AG09309 (cell line): ENCODE results near the gene ZNF367.

Experiments
- DNase-seq: peaks from one replicate; pipeline ENCODE4 v3.0.0-alpha.2; 2010; ENCODE audit warnings: low read depth
- H3K4me3 ChIP-seq: 2 replicates; pipeline ENCODE4 v1.5.1; 2011; ENCODE audit warnings: mild to moderate bottlenecking, low read depth, low read length, moderate library complexity; ENCODE audit not compliant: control insufficient read depth
- CTCF ChIP-seq: IDR thresholded peaks from 2 replicates; pipeline ENCODE4 v1.5.1; 2011; ENCODE audit warnings: mild to moderate bottlenecking, low read depth, low read length, inconsistent platforms; ENCODE audit not compliant: insufficient read depth, control insufficient read depth; ENCODE audit errors: missing control alignments

Gene ZNF367

GRCh38 chr9:96440671-96441199 lies 22.6 kb upstream of the ZNF367 start:
- no peak overlapping the region for H3K4me3 ChIP-seq
- DNase-seq: no peak
- no peak for TF ChIP-seq CTCF

DNA sequence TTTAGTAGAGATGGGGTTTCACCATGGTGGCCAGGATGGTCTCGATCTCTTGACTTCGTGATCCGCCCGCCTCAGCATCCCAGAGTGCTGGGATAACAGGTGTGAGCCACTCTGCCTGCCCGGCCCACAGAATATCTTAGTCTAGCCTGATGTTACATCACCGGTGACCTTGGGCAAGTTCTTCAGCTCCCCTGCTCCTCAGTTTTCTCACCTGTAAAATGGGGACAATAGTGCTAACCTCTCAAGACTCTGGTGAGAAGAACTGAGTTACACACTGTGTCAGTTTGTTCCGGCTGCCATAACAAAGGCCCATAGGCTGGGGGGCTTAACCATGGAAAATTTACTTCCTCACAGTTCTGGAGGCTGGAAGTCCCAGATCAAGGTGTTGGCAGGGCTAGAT lies 19.3 kb upstream of the ZNF367 start:
- no peak overlapping the region for H3K4me3 ChIP-seq
- no peak for TF ChIP-seq CTCF
- DNase-seq: no peak

DNA sequence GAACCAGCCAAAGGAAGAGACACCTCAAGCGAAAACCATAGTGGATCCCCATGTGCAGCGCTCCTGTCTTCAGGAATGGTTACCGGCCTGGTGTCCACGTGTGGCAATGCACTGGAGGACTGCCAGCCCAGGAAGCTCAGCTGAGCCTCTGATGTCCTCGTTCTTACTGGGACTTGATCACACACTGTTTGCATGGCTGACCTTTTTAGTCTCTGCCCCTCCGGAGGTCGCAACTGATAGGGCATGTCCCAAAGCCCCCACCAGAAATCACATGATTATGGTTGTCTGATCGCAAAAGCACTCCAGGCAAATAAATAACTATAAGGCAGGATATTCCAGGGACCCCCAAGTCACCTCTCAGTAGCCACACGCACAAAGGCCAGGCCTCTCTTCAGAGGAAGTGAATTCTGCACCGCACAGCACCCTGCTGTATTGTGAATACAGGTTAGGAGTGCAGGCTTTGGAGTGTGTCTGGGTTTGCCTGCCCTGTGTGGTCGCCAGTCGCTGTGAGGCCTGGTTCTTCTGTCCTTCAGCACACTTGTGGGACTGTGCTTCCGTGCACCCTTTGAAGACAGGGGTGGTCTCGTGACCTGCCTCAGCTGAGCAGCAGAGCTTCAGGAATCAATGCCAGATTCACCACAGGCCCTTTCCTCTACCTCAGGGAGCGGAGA lies 18.4 kb upstream of the ZNF367 start:
- H3K4me3 ChIP-seq: no peak overlapping the region
- TF ChIP-seq CTCF: no peak
- DNase-seq: no peak

DNA sequence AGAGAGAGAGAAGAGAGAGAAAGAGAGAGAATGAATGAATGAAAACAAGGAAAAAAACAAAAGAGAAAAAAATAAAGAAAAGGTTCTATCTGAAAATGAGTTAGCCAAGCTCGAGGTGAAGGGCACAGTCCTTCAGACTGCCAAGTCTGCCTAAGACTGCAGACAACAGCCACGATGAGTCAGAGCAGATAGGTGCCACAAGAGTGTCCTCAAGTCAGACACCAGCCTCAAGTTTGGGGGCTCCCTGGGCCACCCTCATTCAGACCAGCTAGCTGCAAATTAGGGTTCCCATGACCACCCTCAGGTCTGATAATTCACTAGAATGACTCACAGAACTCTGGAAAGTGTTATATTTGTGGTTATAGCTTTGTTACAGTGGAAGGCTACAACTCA lies 17.9 kb upstream of the ZNF367 start:
- TF ChIP-seq CTCF: no peak
- DNase-seq: no peak
- H3K4me3 ChIP-seq: no peak overlapping the region

- H3K4me3 ChIP-seq: no peak overlapping the region
- no peak for TF ChIP-seq CTCF
- no peak for DNase-seq
These were observed 17.2 kb upstream of the ZNF367 start for GRCh38 chr9:96435345-96435744.

DNA sequence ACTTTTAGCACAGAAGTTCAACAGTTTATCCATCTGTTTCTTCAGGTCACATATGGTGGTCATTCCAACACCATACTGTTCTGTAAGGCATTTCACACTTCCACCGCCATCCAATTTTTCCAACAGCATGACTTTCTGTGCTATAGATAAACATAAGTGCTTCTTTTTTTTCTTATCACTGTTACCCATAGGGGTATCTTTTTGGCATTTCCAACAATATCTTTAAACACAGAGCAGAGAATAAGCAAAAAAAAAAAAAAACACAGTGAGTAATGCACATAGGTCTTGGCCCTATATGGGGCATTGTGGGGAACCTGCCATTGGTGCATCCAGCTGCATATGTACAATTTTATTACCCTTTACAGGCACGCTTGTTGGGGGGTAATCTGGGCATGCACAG lies 12.2 kb upstream of the ZNF367 start:
- no peak for TF ChIP-seq CTCF
- H3K4me3 ChIP-seq: no peak overlapping the region
- DNase-seq: no peak
